Neutrophil (primary cell): ENCODE measurements around the gene HAL.

Source experiments
- H3K27ac ChIP-seq: fragments of 200-600 bp; sonication (generic); 2 replicates; pipeline ENCODE4 v1.5.1; 2016; ENCODE audit warnings: mild to moderate bottlenecking, moderate library complexity
- H3K27me3 ChIP-seq: fragments of 200-600 bp; sonication (generic); 2 replicates; pipeline ENCODE4 v1.6.0; 2016; ENCODE audit warnings: mild to moderate bottlenecking
- H3K36me3 ChIP-seq: fragments of 200-600 bp; sonication (generic); 2 replicates; pipeline ENCODE4 v1.5.1; 2017
- H3K4me1 ChIP-seq, 2 experiments: fragments of 200-600 bp in 1 of 2; sonication (generic) in 1 of 2; 1 replicate in 1 of 2; 2 replicates in 1 of 2; pipeline versions ENCODE4 v1.5.1 to v1.6.1; 2013 to 2016; ENCODE audit warnings: low read depth in 1 of 2, low read length in 1 of 2, mild to moderate bottlenecking in 1 of 2, moderate library complexity in 1 of 2; ENCODE audit not compliant: control insufficient read depth in 1 of 2, insufficient read depth in 1 of 2
- H3K4me3 ChIP-seq, 2 experiments: fragments of 200-600 bp in 1 of 2; sonication (generic) in 1 of 2; 1 replicate in 1 of 2; 2 replicates in 1 of 2; pipeline ENCODE4 v1.5.1; 2013 to 2016; ENCODE audit warnings: low read depth in 1 of 2, low read length in 1 of 2, mild to moderate bottlenecking in 1 of 2, moderate library complexity in 1 of 2
- H3K9me3 ChIP-seq: fragments of 200-600 bp; sonication (generic); 2 replicates; pipeline ENCODE4 v1.5.1; 2016
- TF ChIP-seq, protein P1 (sequence below): fragments of 200-600 bp; sonication (generic); IDR thresholded peaks from 2 replicates; pipeline ENCODE4 v1.5.1; 2016; ENCODE audit warnings: antibody characterized with exemption

Gene HAL

DNA sequence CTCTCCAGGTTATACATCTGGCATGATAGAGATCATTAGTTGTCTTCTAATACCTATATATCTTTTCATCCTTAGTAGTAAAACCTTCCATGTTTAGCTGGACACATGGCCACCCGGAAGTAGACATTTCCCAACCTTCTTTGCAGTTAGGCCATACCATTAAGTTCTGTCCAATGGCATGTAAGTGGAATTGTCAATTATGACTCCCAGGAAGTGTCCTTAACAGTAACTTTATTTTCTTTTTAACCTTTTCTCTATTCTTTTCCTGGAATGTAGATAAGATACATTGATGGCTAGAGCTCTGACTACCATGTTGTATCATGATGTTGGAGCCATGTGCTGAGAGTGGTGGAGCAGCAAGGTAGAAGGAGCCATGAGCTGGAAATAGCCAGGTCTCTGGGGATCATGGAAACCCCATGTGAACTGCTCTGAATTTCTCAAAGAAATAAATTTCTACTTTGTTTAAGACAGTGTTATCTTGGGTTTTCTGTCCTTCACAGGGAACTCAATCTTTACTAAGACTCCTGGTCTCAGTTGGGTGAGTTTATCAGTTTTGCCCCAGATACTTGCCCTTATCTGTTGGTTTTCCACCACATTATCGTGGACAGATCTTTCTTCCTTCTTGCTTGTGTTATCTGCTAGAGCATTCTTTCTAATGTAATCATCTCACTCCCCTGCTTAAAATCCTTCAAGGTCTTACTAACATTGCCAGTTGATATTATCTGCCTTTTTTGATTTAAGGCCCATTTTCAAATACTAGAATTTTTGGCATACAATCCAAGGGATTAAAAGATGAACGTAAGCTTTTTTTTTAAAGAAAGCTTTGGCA is 44.4 kb upstream of the HAL start:
- H3K36me3 ChIP-seq, result no peaks in the 10 kb centered on the region

DNA sequence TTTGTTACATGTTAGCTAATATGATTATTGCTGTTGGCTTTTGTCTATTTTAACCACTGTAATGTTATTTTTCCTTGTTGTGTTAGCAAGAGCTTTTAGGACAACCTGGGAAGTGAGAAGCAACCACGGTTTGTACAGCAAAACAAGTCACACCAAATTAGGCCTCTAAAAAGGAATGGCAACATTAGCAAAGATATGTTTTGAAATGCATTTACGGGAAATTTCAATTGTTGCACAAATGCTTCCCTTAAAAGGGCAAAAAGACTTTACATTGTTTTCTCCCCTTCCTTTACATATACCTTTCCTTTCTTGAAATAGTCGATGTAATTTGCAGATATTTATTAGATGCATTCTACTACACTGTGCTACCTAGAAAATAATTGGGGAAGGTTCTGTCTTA is 43.4 kb upstream of the HAL start:
- Histone ChIP-seq H3K36me3 (no peaks in the 10 kb centered on the region), H3K27ac (peak overlapping the region; percentile 90), H3K4me1 (peaks cover 75% of the 10 kb centered on the region in 2 experiments), H3K4me3 (no peak overlapping the region), H3K9me3 (no peaks in the 10 kb centered on the region), H3K27me3 (no peaks in the 10 kb centered on the region)
- TF ChIP-seq, protein P1, sequence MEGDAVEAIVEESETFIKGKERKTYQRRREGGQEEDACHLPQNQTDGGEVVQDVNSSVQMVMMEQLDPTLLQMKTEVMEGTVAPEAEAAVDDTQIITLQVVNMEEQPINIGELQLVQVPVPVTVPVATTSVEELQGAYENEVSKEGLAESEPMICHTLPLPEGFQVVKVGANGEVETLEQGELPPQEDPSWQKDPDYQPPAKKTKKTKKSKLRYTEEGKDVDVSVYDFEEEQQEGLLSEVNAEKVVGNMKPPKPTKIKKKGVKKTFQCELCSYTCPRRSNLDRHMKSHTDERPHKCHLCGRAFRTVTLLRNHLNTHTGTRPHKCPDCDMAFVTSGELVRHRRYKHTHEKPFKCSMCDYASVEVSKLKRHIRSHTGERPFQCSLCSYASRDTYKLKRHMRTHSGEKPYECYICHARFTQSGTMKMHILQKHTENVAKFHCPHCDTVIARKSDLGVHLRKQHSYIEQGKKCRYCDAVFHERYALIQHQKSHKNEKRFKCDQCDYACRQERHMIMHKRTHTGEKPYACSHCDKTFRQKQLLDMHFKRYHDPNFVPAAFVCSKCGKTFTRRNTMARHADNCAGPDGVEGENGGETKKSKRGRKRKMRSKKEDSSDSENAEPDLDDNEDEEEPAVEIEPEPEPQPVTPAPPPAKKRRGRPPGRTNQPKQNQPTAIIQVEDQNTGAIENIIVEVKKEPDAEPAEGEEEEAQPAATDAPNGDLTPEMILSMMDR, result no peak

More for the DNA sequence above, 44.4 kb upstream of the HAL start:
- TF ChIP-seq, protein P1, result no peak
- H3K4me1 ChIP-seq, result peaks cover 79 to 80% of the 10 kb centered on the region in 2 experiments
- H3K4me3 ChIP-seq, result no peak overlapping the region
- H3K27me3 ChIP-seq, result no peaks in the 10 kb centered on the region
- no peaks in the 10 kb centered on the region for H3K9me3 ChIP-seq
- peak overlapping the region; percentile 90 for H3K27ac ChIP-seq

DNA sequence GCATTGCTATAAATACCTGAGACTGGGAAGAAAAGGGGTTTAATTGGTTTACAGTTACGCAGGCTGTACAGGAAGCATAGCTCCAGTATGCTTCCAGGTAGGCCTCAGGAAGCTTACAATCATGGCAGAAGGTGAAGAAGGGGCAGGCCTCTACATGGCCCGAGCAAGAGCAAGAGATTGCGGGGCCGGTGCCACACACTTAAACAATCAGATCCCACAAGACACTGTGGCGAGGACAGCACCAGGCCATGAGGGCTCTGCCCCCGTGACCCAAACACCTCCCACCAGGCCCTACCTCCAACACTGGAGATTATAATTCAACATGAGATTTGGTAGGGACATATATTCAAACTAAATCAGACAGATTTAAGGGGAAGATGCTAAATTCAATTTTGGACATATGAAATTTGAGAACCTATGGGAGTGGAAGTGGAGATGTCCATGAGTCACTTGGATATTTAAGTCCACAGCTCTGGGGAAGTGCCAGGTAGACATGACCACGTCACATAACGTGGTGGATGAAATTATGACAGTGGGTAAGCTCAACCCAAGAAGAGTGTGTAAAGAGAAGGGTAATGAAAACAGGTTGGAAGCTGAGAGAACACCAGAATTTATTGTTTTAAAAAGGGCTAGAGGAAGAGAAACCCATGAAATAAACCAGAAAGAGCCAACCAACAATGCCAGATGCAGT is 40.8 kb upstream of the HAL start:
- Histone ChIP-seq H3K27ac (peak overlapping the region; percentile 90), H3K4me1 (peaks cover 75 to 77% of the 10 kb centered on the region in 2 experiments), H3K9me3 (no peaks in the 10 kb centered on the region), H3K36me3 (no peaks in the 10 kb centered on the region), H3K4me3 (peak overlapping the region in 1 of 2 experiments; percentile 17), H3K27me3 (no peaks in the 10 kb centered on the region)
- TF ChIP-seq, protein P1, result no peak

DNA sequence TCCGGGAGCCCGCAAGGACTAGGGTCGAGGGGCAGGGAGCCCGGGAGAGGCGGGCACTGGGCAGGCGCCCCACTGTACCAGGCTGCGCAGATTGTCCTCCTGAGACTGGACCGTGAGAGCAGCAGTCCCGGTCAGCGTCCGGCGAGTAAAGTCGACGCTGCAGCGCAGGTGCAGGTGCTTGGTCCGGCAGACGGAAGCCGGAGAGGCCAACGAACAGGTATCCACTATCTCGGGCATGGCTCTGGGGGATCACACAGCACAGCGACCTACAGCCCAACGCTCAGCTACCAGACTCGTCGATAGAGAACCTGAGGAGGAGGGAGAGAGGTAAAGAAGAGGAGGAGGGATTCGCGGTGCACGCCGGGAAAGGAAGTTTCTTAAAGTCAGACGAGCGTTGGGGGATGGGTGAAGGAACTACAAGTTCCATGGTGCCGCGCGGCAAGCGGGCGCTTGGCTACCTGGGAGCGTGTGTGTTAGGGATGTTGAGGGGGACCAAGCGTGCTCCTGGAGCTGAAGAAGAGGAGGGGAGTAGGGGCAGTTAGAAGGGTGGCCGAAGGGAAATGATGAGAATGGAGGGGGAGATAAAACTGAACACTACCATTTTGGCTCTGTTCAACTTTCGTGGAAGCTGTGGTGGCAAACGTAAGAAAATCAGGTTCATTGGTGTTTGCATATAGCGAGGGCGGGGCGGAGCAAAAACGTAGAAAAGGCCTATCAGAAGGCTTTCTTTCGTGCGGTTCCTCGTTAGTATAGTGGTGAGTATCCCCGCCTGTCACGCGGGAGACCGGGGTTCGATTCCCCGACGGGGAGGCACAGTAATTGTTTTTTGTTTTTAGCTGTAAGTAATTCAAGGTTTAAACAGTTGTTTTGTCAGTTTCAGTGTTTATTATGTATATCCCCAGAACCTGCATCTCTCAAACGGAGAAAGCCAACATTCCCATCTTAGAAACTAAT is 39.4 kb upstream of the HAL start, which contains the start of gene LTA4H:
LTA4H (minus strand) TSS at position 305 of the 954 bp plus-strand sequence; CDS start at position 237, 68 bp downstream.
- Histone ChIP-seq H3K9me3 (no peaks in the 10 kb centered on the region), H3K4me1 (peaks cover 83 to 89% of the 10 kb centered on the region in 2 experiments), H3K27ac (peak within 1 kb of the TSS; percentile 90), H3K27me3 (no peaks in the 10 kb centered on the region), H3K4me3 (peak within 1 kb of the TSS; percentile 92 to 96), H3K36me3 (no peaks in the 10 kb centered on the region)
- TF ChIP-seq, protein P1, result peak; percentile 30
